Measurements from ENCODE around the gene RNPEPL1.

DNA sequence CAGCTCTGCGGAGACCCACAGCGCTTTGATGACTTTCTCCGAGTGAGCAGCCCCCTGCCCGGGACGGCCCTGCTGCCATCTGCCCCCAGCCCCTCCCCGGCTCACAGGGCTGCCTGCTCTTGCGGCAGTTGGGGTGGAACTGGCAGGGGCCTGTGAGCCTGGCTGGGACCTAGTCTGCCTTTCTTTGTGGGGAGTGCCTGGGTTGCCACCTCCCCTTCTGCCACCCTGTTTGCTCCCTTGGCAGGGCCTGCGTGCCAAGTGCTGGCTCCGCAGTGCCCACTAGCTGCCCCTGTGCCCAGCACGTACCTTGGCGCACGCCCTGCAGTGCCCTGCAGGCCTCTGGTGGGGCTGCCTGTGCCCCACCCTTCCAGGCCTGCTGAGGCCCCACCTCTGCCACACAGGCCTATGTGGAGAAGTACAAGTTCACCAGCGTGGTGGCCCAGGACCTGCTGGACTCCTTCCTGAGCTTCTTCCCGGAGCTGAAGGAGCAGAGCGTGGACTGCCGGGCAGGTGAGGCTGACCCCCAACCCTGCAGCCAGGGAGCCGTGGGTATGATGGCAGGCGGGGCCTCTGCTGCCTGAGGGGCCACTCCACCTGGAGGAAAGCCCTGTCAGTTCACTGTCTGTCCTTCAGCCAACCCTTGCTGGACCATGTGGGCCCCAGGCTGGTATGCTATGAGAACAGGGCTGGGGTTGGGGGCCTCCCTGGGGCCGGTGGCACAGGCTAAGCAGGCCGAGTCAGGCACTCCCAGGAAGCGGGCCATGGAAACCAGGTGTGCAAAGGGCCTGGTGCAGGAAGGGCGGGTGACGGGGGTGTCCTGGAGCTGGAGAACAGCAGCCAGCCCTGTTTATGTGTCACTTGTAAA lies 7.0 kb downstream of the RNPEPL1 start:
- TF ChIP-seq, protein P1, sequence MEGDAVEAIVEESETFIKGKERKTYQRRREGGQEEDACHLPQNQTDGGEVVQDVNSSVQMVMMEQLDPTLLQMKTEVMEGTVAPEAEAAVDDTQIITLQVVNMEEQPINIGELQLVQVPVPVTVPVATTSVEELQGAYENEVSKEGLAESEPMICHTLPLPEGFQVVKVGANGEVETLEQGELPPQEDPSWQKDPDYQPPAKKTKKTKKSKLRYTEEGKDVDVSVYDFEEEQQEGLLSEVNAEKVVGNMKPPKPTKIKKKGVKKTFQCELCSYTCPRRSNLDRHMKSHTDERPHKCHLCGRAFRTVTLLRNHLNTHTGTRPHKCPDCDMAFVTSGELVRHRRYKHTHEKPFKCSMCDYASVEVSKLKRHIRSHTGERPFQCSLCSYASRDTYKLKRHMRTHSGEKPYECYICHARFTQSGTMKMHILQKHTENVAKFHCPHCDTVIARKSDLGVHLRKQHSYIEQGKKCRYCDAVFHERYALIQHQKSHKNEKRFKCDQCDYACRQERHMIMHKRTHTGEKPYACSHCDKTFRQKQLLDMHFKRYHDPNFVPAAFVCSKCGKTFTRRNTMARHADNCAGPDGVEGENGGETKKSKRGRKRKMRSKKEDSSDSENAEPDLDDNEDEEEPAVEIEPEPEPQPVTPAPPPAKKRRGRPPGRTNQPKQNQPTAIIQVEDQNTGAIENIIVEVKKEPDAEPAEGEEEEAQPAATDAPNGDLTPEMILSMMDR (IDR thresholded peaks at IDR 0.05), result no peak
- no peak for TF ChIP-seq SIN3A (IDR thresholded peaks at IDR 0.05; ENCODE audit: borderline replicate concordance, insufficient read depth, low read depth, low read length)
